ENCODE data around the gene RHBDD2.

GRCh38 chr7:75900617-75901315 lies 21.9 kb downstream of the RHBDD2 start:
- TF ChIP-seq, protein P1, sequence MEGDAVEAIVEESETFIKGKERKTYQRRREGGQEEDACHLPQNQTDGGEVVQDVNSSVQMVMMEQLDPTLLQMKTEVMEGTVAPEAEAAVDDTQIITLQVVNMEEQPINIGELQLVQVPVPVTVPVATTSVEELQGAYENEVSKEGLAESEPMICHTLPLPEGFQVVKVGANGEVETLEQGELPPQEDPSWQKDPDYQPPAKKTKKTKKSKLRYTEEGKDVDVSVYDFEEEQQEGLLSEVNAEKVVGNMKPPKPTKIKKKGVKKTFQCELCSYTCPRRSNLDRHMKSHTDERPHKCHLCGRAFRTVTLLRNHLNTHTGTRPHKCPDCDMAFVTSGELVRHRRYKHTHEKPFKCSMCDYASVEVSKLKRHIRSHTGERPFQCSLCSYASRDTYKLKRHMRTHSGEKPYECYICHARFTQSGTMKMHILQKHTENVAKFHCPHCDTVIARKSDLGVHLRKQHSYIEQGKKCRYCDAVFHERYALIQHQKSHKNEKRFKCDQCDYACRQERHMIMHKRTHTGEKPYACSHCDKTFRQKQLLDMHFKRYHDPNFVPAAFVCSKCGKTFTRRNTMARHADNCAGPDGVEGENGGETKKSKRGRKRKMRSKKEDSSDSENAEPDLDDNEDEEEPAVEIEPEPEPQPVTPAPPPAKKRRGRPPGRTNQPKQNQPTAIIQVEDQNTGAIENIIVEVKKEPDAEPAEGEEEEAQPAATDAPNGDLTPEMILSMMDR (IDR thresholded peaks at IDR 0.05) = no peak
- TF ChIP-seq POLR2AphosphoS5 (IDR thresholded peaks at IDR 0.05; ENCODE audit: low read depth, low read length) (no peak), SIN3A (IDR thresholded peaks at IDR 0.05; ENCODE audit: borderline replicate concordance, insufficient read depth, low read depth, low read length) (no peak)
- TF ChIP-seq, protein P2, sequence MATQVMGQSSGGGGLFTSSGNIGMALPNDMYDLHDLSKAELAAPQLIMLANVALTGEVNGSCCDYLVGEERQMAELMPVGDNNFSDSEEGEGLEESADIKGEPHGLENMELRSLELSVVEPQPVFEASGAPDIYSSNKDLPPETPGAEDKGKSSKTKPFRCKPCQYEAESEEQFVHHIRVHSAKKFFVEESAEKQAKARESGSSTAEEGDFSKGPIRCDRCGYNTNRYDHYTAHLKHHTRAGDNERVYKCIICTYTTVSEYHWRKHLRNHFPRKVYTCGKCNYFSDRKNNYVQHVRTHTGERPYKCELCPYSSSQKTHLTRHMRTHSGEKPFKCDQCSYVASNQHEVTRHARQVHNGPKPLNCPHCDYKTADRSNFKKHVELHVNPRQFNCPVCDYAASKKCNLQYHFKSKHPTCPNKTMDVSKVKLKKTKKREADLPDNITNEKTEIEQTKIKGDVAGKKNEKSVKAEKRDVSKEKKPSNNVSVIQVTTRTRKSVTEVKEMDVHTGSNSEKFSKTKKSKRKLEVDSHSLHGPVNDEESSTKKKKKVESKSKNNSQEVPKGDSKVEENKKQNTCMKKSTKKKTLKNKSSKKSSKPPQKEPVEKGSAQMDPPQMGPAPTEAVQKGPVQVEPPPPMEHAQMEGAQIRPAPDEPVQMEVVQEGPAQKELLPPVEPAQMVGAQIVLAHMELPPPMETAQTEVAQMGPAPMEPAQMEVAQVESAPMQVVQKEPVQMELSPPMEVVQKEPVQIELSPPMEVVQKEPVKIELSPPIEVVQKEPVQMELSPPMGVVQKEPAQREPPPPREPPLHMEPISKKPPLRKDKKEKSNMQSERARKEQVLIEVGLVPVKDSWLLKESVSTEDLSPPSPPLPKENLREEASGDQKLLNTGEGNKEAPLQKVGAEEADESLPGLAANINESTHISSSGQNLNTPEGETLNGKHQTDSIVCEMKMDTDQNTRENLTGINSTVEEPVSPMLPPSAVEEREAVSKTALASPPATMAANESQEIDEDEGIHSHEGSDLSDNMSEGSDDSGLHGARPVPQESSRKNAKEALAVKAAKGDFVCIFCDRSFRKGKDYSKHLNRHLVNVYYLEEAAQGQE (IDR thresholded peaks at IDR 0.05; ENCODE audit: insufficient read depth in 1 of 2, low read depth in 2 of 2, low read length in 1 of 2) = no peak
